Lower leg skin (tissue), 3 donors: ENCODE results near the gene TRIO.

Source experiments
- CTCF ChIP-seq, 3 donors: fragments of 450-650 bp; IDR thresholded peaks; one replicate each; pipeline ENCODE4 v1.5.1; 2016; ENCODE audit warnings: antibody characterized with exemption in 3 of 3, mild to moderate bottlenecking in 3 of 3, moderate library complexity in 2 of 3
- POLR2A ChIP-seq, 2 donors: fragments of 450-650 bp; IDR thresholded peaks; one replicate each; pipeline ENCODE4 v1.6.1; 2016 to 2017; ENCODE audit warnings: antibody characterized with exemption in 2 of 2, mild to moderate bottlenecking in 1 of 2, moderate library complexity in 1 of 2

DNA sequence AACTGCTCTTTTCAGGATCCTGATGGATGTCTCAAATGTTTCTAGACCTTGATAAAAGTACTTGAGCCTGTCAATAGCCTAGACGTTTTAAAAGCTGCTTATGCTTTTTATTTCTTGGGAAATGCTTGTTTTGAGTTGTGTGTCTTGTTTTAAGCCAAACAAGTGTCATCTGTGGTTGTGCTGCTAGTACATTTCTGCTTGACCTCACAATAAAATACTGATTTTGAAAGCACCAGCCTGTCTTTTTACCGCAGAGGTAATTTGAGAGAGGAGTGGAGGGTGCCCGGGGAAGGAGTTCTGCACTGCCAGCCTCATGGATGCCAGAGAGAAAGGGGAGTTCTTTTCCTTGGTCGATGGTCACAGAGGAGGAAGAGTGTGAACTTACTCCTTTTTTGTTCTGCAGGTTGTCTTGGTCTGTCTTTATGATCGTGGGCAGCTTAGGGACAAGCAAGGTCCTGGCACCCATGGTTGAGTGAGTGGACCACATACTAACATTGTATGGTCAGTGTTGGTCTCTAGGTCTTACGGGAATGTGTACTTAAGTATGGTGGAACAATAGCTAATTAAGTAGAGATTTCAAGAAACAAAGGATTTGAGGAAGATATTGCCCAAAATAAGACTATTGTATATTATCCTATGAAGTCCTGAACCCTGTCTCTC, 61.0 kb downstream of the TRIO start:
- no peak for TF ChIP-seq CTCF (IDR thresholded peaks at IDR 0.05)
- TF ChIP-seq POLR2A (IDR thresholded peaks at IDR 0.05) = no peak
